Stimulated activated CD4-positive, alpha-beta T cell treated with anti-CD3 and anti-CD28 coated beads, TNF-alpha, amount 100 ng/mL, for 1 hour (primary cell): ENCODE measurements around the gene DCLK2.
"Not testable (repeated sequence)": the region's sequence is repeated elsewhere in the genome, so short reads cannot be mapped to it uniquely, and the experiment has no call there.

Source experiments
- DNase-seq, 3 donors: peaks; one replicate each; pipeline ENCODE4 v3.0.0-alpha.2; 2020; ENCODE audit warnings: low read depth in 3 of 3, low spot score in 1 of 3

The DCLK2 gene

GRCh38 chr4:150145090-150145945 is 67.1 kb downstream of the DCLK2 start:
- no peak for DNase-seq

GRCh38 chr4:150145946-150146340 is 67.7 kb downstream of the DCLK2 start:
- no peak for DNase-seq

- no peak for DNase-seq
Measured at GRCh38 chr4:150149381-150149780, 71.1 kb downstream of the DCLK2 start.

- no peak for DNase-seq
Measured at GRCh38 chr4:150150629-150151062, 72.4 kb downstream of the DCLK2 start.

- DNase-seq, result no peak
Measured at GRCh38 chr4:150152766-150153165, 74.5 kb downstream of the DCLK2 start.

GRCh38 chr4:150155391-150155790 is 77.1 kb downstream of the DCLK2 start:
- no peak for DNase-seq

- DNase-seq, result no peak
Measured at GRCh38 chr4:150156543-150156942, 78.3 kb downstream of the DCLK2 start.

- no peak for DNase-seq
Measured at GRCh38 chr4:150158041-150158440, 79.8 kb downstream of the DCLK2 start.

- no peak for DNase-seq
Measured at GRCh38 chr4:150160473-150160872, 82.2 kb downstream of the DCLK2 start.

GRCh38 chr4:150161109-150161508 is 82.9 kb downstream of the DCLK2 start:
- no peak for DNase-seq

GRCh38 chr4:150162020-150162419 is 83.8 kb downstream of the DCLK2 start:
- not testable (repeated sequence) for DNase-seq

GRCh38 chr4:150164055-150164454 is 85.8 kb downstream of the DCLK2 start:
- DNase-seq, result no peak

GRCh38 chr4:150164956-150165629 is 86.8 kb downstream of the DCLK2 start:
- DNase-seq, result no peak

GRCh38 chr4:150167054-150167453 is 88.8 kb downstream of the DCLK2 start:
- DNase-seq, result no peak

- DNase-seq, result no peak
Measured at GRCh38 chr4:150173432-150173861, 95.2 kb downstream of the DCLK2 start.

GRCh38 chr4:150173982-150174398 is 95.7 kb downstream of the DCLK2 start:
- DNase-seq, result no peak

- DNase-seq, result no peak
Measured at GRCh38 chr4:150176547-150176946, 98.3 kb downstream of the DCLK2 start.

GRCh38 chr4:150178161-150178560 is 99.9 kb downstream of the DCLK2 start:
- DNase-seq, result no peak

- DNase-seq, result no peak
Measured at GRCh38 chr4:150181536-150181935, 103.3 kb downstream of the DCLK2 start.

- DNase-seq, result no peak
Measured at GRCh38 chr4:150182794-150183193, 104.5 kb downstream of the DCLK2 start.

- DNase-seq, result not testable (repeated sequence)
Measured at GRCh38 chr4:150185033-150185432, 106.8 kb downstream of the DCLK2 start.

GRCh38 chr4:150192986-150193385 is 114.7 kb downstream of the DCLK2 start:
- DNase-seq, result no peak
